Testis (tissue), 2 donors: ENCODE measurements around the gene TYK2.

Experiments used
- POLR2A ChIP-seq: fragments of 450-650 bp; IDR thresholded peaks from one replicate; pipeline ENCODE4 v1.6.1; 2017; ENCODE audit warnings: antibody characterized with exemption, mild to moderate bottlenecking, moderate library complexity
- TF ChIP-seq, protein P1 (sequence below), 3 experiments: fragments of 450-650 bp in 2 of 3; fragments of 200-600 bp in 1 of 3; sonication (generic) in 1 of 3; IDR thresholded peaks; one replicate each; pipeline ENCODE4 v1.5.1; 2016 to 2019; ENCODE audit warnings: antibody characterized with exemption in 3 of 3, mild to moderate bottlenecking in 2 of 3, moderate library complexity in 1 of 3

- no peak for TF ChIP-seq POLR2A
- TF ChIP-seq, protein P1, sequence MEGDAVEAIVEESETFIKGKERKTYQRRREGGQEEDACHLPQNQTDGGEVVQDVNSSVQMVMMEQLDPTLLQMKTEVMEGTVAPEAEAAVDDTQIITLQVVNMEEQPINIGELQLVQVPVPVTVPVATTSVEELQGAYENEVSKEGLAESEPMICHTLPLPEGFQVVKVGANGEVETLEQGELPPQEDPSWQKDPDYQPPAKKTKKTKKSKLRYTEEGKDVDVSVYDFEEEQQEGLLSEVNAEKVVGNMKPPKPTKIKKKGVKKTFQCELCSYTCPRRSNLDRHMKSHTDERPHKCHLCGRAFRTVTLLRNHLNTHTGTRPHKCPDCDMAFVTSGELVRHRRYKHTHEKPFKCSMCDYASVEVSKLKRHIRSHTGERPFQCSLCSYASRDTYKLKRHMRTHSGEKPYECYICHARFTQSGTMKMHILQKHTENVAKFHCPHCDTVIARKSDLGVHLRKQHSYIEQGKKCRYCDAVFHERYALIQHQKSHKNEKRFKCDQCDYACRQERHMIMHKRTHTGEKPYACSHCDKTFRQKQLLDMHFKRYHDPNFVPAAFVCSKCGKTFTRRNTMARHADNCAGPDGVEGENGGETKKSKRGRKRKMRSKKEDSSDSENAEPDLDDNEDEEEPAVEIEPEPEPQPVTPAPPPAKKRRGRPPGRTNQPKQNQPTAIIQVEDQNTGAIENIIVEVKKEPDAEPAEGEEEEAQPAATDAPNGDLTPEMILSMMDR (IDR thresholded peaks at IDR 0.05): no peak
Observed at GRCh38 chr19:10379880-10380312, 476 bp downstream of the TYK2 start.
